ENCODE measurements around the gene SAMSN1.

- TF ChIP-seq CTCF (conservative IDR thresholded peaks at IDR 0.05) (no peak), ZFX (IDR thresholded peaks at IDR 0.05) (no peak)
These were observed 1.9 kb upstream of the SAMSN1 start for GRCh38 chr21:14547834-14548513.

Data from C4-2B (cell line).